GM12872 (cell line): ENCODE data around the gene STAC.

ENCODE experiments used
- CTCF ChIP-seq: IDR thresholded peaks from 3 replicates; pipeline ENCODE4 v1.5.1; 2011; ENCODE audit warnings: low read depth, mild to moderate bottlenecking, low read length, moderate library complexity; ENCODE audit not compliant: insufficient read depth

STAC gene

GRCh38 chr3:36411587-36411986 is 31.3 kb downstream of the STAC start:
- TF ChIP-seq CTCF: no peak

GRCh38 chr3:36416599-36416998 is 36.3 kb downstream of the STAC start:
- TF ChIP-seq CTCF: no peak

- TF ChIP-seq CTCF: no peak
Measured at GRCh38 chr3:36417237-36417636, 36.9 kb downstream of the STAC start.

- no peak for TF ChIP-seq CTCF
Measured at GRCh38 chr3:36418296-36418695, 38.0 kb downstream of the STAC start.

- TF ChIP-seq CTCF: no peak
Measured at GRCh38 chr3:36428445-36428844, 48.1 kb downstream of the STAC start.

GRCh38 chr3:36429986-36430485 is 49.7 kb downstream of the STAC start:
- TF ChIP-seq CTCF: no peak

GRCh38 chr3:36433511-36433910 is 53.2 kb downstream of the STAC start:
- no peak for TF ChIP-seq CTCF

- no peak for TF ChIP-seq CTCF
Measured at GRCh38 chr3:36434687-36435426, 54.6 kb downstream of the STAC start.
